AG04449 (cell line): ENCODE results near the gene APBA2.

Experiments used
- CTCF ChIA-PET: fragments of 350-600 bp; formaldehyde crosslinking; extraction: SDS; loops from one replicate; lab custom pipeline; 2021; ENCODE audit warnings: antibody characterized with exemption; lab: Yijun Ruan, JAX
- POLR2A ChIA-PET: fragments of 400-600, 350-600 bp; formaldehyde crosslinking; extraction: SDS; loops from one replicate; lab custom pipeline; 2020; ENCODE audit warnings: antibody characterized with exemption, inconsistent platforms; lab: Yijun Ruan, JAX
- DNase-seq: peaks from one replicate; pipeline ENCODE4 v3.0.0-alpha.2; 2010; ENCODE audit warnings: low read depth, low spot score
- H3K4me3 ChIP-seq: 2 replicates; pipeline ENCODE4 v1.5.1; 2011; ENCODE audit warnings: low read depth, mild to moderate bottlenecking, control low read depth, low read length
- TF ChIP-seq, protein P1 (sequence below): IDR thresholded peaks from one replicate; pipeline ENCODE4 v1.5.1; 2011; ENCODE audit warnings: mild to moderate bottlenecking, moderate library complexity, low read length, control low read depth, inconsistent platforms; ENCODE audit not compliant: insufficient read depth; ENCODE audit errors: missing control alignments

The APBA2 gene

DNA sequence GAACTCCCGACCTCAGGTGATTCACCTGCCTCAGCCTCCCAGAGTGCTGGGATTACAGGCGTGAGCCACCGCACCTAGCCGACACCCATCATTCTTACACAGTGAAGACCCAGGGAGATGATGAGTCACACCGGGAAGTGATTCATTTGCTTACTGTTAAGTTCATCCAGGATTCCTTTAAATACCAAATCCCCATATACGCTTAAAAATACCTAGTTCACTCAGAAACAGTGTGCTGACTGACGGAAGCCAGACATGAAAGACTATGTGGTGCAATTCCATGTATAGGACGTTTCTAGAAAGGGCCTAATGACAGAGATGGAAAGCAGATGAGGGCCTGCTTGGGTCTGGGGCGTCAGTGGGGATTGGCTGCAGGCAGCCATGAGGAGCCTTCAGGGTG is 75.2 kb downstream of the APBA2 start:
- ChIA-PET CTCF (interaction anchor here (1.8 kb wide), 1 partner anchor 15 kb away, joined by 9 read pairs; no protein-coding TSS in a partner anchor), POLR2A (no interaction called here)
- DNase-seq, result peak; percentile 52
- no peak overlapping the region for H3K4me3 ChIP-seq
- TF ChIP-seq, protein P1, sequence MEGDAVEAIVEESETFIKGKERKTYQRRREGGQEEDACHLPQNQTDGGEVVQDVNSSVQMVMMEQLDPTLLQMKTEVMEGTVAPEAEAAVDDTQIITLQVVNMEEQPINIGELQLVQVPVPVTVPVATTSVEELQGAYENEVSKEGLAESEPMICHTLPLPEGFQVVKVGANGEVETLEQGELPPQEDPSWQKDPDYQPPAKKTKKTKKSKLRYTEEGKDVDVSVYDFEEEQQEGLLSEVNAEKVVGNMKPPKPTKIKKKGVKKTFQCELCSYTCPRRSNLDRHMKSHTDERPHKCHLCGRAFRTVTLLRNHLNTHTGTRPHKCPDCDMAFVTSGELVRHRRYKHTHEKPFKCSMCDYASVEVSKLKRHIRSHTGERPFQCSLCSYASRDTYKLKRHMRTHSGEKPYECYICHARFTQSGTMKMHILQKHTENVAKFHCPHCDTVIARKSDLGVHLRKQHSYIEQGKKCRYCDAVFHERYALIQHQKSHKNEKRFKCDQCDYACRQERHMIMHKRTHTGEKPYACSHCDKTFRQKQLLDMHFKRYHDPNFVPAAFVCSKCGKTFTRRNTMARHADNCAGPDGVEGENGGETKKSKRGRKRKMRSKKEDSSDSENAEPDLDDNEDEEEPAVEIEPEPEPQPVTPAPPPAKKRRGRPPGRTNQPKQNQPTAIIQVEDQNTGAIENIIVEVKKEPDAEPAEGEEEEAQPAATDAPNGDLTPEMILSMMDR, result no peak

GRCh38 chr15:28961391-28961790 is 75.6 kb downstream of the APBA2 start:
- DNase-seq, result no peak
- no peak overlapping the region for H3K4me3 ChIP-seq
- TF ChIP-seq, protein P1, result no peak
- ChIA-PET POLR2A (no interaction called here), CTCF (interaction anchor here (0.8 to 1.8 kb wide), 2 partner anchors 14 to 39 kb away, joined by 3 to 9 read pairs; no protein-coding TSS in a partner anchor)

DNA sequence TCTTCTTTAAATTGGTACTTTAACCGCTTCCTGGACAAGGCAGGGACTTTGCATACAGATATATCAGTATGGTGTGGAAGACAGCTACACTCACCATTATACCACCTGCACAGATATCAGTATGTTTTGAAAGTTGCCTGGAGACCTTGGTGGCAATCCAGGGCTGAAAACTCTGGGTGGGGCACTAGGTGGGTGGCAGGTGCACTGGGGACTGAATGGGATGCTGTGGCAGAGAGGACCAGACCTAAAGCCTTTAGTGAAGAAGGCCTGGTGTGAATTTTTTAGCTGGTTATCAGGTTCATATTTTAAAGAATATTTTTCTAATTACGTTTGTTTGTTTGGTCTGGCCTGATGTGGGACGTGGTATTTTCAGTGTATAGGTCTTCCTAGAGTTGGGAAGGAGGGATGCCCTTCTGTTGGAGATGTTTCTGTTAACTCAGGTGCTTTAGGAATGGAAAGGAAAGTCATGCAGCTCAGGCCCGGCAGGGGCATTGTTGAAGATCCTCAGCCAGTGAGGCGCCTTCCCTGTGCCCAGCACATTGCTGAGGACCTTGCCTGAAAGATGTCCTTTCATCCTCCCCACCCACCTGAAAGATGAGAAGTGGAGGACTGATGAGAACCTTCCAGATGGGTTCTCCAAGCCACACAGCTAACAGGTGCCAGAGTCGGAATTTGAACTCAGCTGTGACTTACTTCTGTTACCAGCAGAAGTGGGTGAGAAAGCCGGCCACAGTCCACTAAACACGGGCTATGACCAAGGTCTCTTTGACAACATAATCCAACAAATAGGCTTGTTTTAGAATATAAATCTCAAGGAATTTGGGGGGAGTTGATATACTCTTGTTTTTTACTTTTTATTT is 77.3 kb downstream of the APBA2 start:
- no peak overlapping the region for H3K4me3 ChIP-seq
- TF ChIP-seq, protein P1, result no peak
- no peak for DNase-seq
- ChIA-PET CTCF (interaction anchor here (1.8 kb wide), 1 partner anchor 13 kb away, joined by 9 read pairs; no protein-coding TSS in a partner anchor), POLR2A (no interaction called here)

- ChIA-PET CTCF (no interaction called here), POLR2A (no interaction called here)
- no peak for DNase-seq
- no peak overlapping the region for H3K4me3 ChIP-seq
- TF ChIP-seq, protein P1, result no peak
Observed at GRCh38 chr15:28963711-28964081, 77.9 kb downstream of the APBA2 start.

- H3K4me3 ChIP-seq, result no peak overlapping the region
- TF ChIP-seq, protein P1, result no peak
- CTCF ChIA-PET, result no interaction called here
- POLR2A ChIA-PET, result no interaction called here
- no peak for DNase-seq
Observed at GRCh38 chr15:28964098-28964497, 78.3 kb downstream of the APBA2 start.

DNA sequence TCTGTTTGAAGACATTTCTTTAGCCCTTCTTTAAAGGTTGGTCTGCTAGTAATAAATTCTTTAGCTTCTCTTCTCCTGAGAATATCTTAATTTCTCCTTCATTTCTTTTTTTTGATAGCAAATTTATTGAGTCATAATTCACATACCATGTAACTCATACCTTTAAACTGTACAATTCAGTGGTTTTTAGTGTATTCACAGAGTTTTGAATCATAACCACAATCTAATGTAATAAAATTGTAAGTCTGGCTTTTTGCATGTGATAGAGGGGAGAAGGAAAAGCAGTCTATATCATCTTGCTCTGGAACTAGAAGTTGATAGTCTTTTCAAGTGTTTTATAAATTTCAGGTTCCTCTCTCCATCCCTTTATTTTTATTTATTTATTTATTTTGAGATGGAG is 81.3 kb downstream of the APBA2 start:
- POLR2A ChIA-PET, result no interaction called here
- CTCF ChIA-PET, result no interaction called here
- no peak for DNase-seq
- TF ChIP-seq, protein P1, result no peak
- H3K4me3 ChIP-seq, result no peak overlapping the region
